ENCODE results near the gene RALGPS1.

The RALGPS1 gene

DNA sequence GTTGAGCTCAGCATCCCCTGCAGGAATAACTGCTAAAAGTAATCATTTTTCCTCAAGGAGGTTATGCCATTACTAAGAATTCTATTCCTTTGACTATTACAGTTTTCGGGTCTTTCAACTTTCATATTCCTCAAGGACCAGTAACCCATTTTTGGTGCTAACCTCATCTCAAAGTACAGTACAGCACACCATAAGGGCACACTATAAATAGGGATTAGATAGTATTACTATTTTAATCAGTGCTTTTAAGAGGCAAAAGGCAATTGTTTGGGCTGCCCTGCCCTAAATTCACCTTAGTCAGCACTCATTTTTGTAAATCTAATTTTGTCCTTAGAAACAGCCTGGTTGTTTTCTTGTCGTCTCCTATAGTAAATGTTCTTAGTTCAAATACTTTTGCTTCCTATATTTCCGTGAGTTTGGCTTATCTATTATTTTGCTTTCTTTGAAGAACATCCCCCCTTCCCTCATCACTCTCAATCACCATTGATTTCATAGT lies 336.4 kb downstream of the RALGPS1 start:
- TF ChIP-seq, protein P1, sequence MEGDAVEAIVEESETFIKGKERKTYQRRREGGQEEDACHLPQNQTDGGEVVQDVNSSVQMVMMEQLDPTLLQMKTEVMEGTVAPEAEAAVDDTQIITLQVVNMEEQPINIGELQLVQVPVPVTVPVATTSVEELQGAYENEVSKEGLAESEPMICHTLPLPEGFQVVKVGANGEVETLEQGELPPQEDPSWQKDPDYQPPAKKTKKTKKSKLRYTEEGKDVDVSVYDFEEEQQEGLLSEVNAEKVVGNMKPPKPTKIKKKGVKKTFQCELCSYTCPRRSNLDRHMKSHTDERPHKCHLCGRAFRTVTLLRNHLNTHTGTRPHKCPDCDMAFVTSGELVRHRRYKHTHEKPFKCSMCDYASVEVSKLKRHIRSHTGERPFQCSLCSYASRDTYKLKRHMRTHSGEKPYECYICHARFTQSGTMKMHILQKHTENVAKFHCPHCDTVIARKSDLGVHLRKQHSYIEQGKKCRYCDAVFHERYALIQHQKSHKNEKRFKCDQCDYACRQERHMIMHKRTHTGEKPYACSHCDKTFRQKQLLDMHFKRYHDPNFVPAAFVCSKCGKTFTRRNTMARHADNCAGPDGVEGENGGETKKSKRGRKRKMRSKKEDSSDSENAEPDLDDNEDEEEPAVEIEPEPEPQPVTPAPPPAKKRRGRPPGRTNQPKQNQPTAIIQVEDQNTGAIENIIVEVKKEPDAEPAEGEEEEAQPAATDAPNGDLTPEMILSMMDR (IDR thresholded peaks at IDR 0.05; ENCODE audit: low read depth, low read length), result no peak
- H3K4me3 ChIP-seq (ENCODE audit: low read depth, low read length), result no peak overlapping the region

DNA sequence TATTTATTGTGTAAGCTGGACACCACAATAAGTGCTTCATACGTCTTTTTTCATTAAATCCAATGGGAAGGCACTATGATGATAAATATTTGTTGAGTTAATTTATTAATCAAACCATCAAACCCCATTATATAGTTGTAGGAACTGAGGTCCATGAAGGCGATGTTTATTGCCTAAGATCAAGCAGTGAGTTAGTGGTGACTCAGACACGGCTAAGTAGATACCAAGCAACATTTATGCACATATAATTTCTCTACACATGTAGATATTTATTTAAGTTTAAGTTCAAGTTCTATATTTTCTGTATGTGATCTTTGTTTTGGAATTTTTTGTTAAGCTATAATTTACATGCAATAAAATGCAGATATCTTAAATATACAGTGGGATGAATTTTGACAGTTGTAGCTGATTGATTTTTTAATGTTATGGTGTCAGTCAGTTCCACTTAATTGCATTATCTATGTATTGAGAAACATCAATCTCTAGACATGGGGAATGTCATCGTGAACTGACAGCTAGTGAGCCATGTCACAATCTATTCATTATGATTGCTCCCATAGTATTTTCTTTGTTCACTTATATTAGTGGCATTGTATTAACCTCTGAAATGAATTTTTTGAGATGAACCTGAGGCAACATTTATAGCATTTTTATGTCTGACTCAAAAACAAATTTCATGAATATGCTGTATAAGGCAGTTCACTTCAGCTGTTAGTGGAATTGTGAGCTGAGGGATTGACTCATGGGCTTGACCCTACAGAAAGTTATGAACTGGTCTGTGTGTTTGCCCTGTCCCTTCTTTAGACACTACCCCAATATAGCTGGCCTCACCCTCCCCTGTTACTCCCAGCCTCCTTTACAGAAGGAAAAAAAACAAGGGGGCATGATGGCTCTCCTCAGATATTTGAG lies 338.1 kb downstream of the RALGPS1 start:
- TF ChIP-seq, protein P1 (IDR thresholded peaks at IDR 0.05; ENCODE audit: low read depth, low read length), result no peak
- H3K4me3 ChIP-seq (ENCODE audit: low read depth, low read length), result no peak overlapping the region

DNA sequence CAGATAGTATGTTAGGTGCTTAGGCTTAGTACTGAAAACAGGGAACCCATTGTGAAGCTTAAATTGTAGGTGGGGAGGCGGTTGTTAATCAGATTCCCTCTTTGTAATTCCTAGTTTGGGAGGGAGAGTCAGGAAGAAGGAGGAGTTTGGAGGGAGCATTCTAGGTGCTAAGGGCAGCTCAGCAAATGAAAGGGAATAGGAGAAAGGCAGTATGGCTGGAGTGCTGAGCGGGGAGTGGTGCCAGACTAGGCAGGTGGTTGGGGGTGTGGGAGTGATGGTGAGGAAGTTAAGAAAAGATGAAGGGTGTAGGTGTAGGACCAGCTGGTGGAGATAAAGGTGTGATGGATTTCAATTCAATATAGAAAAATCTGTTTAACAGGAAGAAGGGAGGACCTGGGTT lies 338.9 kb downstream of the RALGPS1 start:
- H3K4me3 ChIP-seq (ENCODE audit: low read depth, low read length), result no peak overlapping the region
- TF ChIP-seq, protein P1 (IDR thresholded peaks at IDR 0.05; ENCODE audit: low read depth, low read length), result no peak

DNA sequence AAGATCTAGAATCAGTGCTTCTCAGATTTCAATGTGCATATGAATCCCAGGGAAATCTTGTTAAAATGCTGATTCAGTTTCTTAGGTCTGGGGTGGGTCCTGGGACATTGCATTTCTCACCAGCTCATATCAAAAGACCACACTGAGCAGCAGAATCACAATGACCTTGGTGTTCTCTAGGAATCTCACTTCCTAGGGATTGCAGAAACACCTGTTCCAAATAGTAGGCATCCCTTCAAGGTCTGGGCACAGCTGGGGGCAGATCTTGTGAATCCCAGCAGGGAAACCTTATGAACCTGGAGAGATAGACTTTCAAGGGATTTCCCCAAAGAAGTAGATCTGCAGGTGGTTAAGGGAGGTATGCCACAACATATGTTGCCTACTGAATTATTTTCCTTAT lies 341.1 kb downstream of the RALGPS1 start:
- TF ChIP-seq, protein P1 (IDR thresholded peaks at IDR 0.05; ENCODE audit: low read depth, low read length), result no peak

DNA sequence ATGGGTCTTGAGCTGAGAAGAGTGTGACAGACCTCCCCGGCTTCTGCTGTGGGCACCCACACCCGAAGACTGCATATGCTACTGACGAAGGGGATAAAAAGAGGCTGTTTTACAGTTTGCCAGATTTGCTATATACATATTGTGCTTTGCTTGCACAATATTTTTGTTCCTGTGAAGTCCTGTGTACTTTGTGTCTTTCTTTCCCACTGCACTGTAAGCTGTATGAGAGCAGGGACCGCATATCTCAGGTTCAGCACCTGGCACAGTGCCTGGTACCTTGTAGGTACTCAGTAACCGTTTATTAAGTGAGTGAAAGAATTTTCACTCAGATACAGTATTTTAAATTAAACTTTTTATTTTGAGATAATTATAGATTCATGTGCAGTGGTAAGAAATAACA lies 341.7 kb downstream of the RALGPS1 start:
- H3K4me3 ChIP-seq (ENCODE audit: low read depth, low read length), result no peak overlapping the region
- TF ChIP-seq, protein P1 (IDR thresholded peaks at IDR 0.05; ENCODE audit: low read depth, low read length), result no peak

More for the DNA sequence above, 341.1 kb downstream of the RALGPS1 start:
- H3K4me3 ChIP-seq (ENCODE audit: low read depth, low read length), result no peak overlapping the region

DNA sequence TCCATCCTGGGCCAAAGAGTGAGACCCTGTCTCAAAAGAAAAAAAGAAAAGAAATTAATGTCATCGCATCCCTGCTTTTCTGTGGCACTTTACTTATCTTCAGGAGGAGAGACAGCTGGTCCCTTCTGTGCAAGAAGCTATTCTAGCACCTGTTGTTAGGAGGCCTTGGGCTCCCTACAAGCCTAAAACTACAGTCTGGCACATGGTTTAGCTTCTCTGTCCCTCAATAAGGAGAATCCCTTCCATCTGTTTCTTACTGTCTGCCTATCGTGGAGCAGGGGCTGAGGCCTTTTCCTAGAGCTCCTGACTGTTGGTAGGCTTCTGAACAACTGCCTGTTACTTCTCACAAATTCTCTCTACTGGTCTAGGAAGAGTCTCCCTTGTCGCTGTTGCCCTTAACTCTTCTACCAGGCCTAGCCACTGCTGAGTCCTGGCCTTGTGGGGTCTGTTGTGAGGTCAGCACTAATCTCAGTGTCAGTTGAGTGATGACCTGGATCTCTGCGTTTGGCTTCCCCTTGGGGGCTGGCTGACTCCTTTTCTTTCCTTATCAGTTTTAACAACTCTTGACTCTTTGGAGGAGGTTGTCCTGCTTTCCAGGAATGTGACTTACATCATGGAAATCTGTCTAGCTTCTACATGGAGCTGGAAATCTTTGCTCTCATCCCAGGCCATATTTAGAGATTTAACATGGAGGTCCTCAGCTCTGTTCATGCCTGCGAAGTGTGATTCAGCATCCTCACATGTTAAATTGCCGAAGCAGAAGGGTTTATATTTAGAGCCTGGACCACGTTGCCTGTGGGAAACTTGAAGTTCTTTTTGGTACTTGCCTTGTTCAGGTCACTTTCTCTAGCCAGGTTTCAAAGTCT lies 344.3 kb downstream of the RALGPS1 start:
- H3K4me3 ChIP-seq (ENCODE audit: low read depth, low read length), result no peak overlapping the region
- TF ChIP-seq, protein P1 (IDR thresholded peaks at IDR 0.05; ENCODE audit: low read depth, low read length), result no peak

All from WI38 (cell line).